CD4-positive, alpha-beta memory T cell (primary cell): Measurements from ENCODE around the gene MUC3A. TPM values are rescaled to one million over a fixed set of nuclear protein-coding genes. Genes with fewer than 3 reads are reported as not detected.
"Not testable (repeated sequence)": the region's sequence is repeated elsewhere in the genome, so short reads cannot be mapped to it uniquely, and the experiment has no call there.

Experiments used
- CTCF ChIA-PET: fragments of 350-600 bp; sonication (Branson Sonifier 250); formaldehyde crosslinking; loops from one replicate; lab custom pipeline; 2021; ENCODE audit warnings: inconsistent platforms; ENCODE audit not compliant: partially characterized antibody; lab: Charles Lee
- POLR2A ChIA-PET: fragments of 350-600 bp; sonication (Branson Sonifier 250); formaldehyde crosslinking; loops from one replicate; lab custom pipeline; 2021; ENCODE audit not compliant: partially characterized antibody; lab: Charles Lee
- DNase-seq, 5 donors: peaks; one replicate each; pipeline versions ENCODE4 v3.0.0 to v3.0.0-alpha.2; 2020 to 2022; ENCODE audit warnings: mixed read lengths in 1 of 5
- H3K27ac ChIP-seq: one replicate; pipeline ENCODE4 v1.7.0; 2013; ENCODE audit warnings: low read depth, low read length
- H3K27me3 ChIP-seq: 2 replicates; pipeline ENCODE4 v1.7.0; 2013; ENCODE audit warnings: mild to moderate bottlenecking, low read length, moderate library complexity; ENCODE audit not compliant: insufficient read depth
- H3K36me3 ChIP-seq: 2 replicates; pipeline ENCODE4 v1.7.0; 2013; ENCODE audit warnings: mild to moderate bottlenecking, low read length, moderate library complexity; ENCODE audit not compliant: insufficient read depth
- H3K4me1 ChIP-seq: 2 replicates; pipeline ENCODE4 v1.7.0; 2013; ENCODE audit warnings: mild to moderate bottlenecking, low read length, moderate library complexity; ENCODE audit not compliant: insufficient read depth
- H3K4me3 ChIP-seq, 2 donors: one replicate each; pipeline ENCODE4 v1.7.0; 2013; ENCODE audit warnings: low read length in 2 of 2, mild to moderate bottlenecking in 1 of 2
- H3K9me3 ChIP-seq, 2 donors: one replicate each; pipeline ENCODE4 v1.7.0; 2013; ENCODE audit warnings: low read length in 2 of 2, control low read depth in 1 of 2; ENCODE audit not compliant: control insufficient read depth in 1 of 2
- H3K27ac Mint-ChIP-seq, 7 donors: one replicate each; pipeline ENCODE4 v1.8.0; 2020 to 2021; ENCODE audit warnings: mixed read lengths in 7 of 7, mild to moderate bottlenecking in 6 of 7, inconsistent platforms in 3 of 7, moderate library complexity in 3 of 7
- H3K27me3 Mint-ChIP-seq, 2 donors: one replicate each; pipeline ENCODE4 v1.8.0; 2020 to 2021; ENCODE audit warnings: mixed read lengths in 2 of 2
- H3K36me3 Mint-ChIP-seq, 2 donors: one replicate each; pipeline ENCODE4 v1.8.0; 2020 to 2021; ENCODE audit warnings: mixed read lengths in 2 of 2, inconsistent platforms in 1 of 2, mild to moderate bottlenecking in 1 of 2
- H3K4me1 Mint-ChIP-seq, 4 donors: one replicate each; pipeline ENCODE4 v1.8.0; 2020 to 2021; ENCODE audit warnings: mixed read lengths in 4 of 4, mild to moderate bottlenecking in 1 of 4
- H3K4me3 Mint-ChIP-seq, 8 donors: one replicate each; pipeline ENCODE4 v1.8.0; 2020 to 2021; ENCODE audit warnings: mixed read lengths in 8 of 8, mild to moderate bottlenecking in 7 of 8, moderate library complexity in 6 of 8, inconsistent platforms in 3 of 8
- H3K9me3 Mint-ChIP-seq, 8 donors: one replicate each; pipeline ENCODE4 v1.8.0; 2020 to 2021; ENCODE audit warnings: mixed read lengths in 8 of 8, mild to moderate bottlenecking in 5 of 8, inconsistent platforms in 3 of 8, moderate library complexity in 1 of 8
- intact Hi-C: fragments of 100-400 bp; cut with micrococcal nuclease; formaldehyde crosslinking; loops from one replicate; pipeline ENCODE4 v1.15.1; 2023
- polyA plus RNA-seq, 2 donors: library from polyadenylated mRNA; unstranded; fragments of 300-500 nt; fragmentation: Illumina TruSeq; gene quantifications; one replicate each; pipeline ENCODE4 v1.2.3, GENCODE V29; 2021
- total RNA-seq, 2 experiments: library from RNA; stranded (reverse); gene quantifications; one replicate each; pipeline ENCODE4 v1.2.3, GENCODE V29; 2021

The MUC3A gene
- total and polyA plus RNA-seq, 4 experiments from 2014 or later = not detected

DNA sequence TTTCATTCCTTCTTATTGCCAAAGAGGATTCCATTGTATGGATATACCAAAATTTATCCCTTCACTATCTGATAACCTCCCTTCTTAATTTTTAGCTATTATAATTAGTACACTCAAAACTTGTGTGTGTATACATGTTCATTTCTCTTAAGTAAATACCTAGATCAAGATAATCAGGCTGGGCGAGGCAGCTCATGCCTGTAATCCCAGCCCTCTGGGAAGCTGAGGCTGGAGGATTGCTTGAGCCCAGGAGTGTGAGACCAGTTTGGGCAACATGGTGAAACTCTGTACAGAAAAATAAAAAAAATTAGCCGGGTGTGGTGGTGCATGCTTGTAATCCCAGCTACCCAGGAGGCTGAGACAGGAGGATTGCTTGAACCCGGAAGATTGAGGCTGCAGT is 37.9 kb upstream of the MUC3A start:
- Histone ChIP-seq H3K27ac (no peak overlapping the region), H3K27me3 (no peaks in the 10 kb centered on the region), H3K36me3 (no peaks in the 10 kb centered on the region), H3K4me1 (no peaks in the 10 kb centered on the region), H3K9me3 (no peaks in the 10 kb centered on the region), H3K4me3 (no peak overlapping the region)
- no peak overlapping the region for H3K27ac Mint-ChIP-seq
- H3K27me3 Mint-ChIP-seq = peaks cover 4% of the 10 kb centered on the region in 2 donors
- no peaks in the 10 kb centered on the region for H3K36me3 Mint-ChIP-seq
- intact Hi-C loops = no loop called here
- H3K4me3 Mint-ChIP-seq = no peak overlapping the region
- ChIA-PET POLR2A (no interaction called here), CTCF (interaction anchor here (0.7 kb wide), 1 partner anchor 995 kb away, joined by 3 read pairs; no protein-coding TSS in a partner anchor)
- no peak for DNase-seq
- H3K9me3 Mint-ChIP-seq = no peaks in the 10 kb centered on the region
- no peaks in the 10 kb centered on the region for H3K4me1 Mint-ChIP-seq

DNA sequence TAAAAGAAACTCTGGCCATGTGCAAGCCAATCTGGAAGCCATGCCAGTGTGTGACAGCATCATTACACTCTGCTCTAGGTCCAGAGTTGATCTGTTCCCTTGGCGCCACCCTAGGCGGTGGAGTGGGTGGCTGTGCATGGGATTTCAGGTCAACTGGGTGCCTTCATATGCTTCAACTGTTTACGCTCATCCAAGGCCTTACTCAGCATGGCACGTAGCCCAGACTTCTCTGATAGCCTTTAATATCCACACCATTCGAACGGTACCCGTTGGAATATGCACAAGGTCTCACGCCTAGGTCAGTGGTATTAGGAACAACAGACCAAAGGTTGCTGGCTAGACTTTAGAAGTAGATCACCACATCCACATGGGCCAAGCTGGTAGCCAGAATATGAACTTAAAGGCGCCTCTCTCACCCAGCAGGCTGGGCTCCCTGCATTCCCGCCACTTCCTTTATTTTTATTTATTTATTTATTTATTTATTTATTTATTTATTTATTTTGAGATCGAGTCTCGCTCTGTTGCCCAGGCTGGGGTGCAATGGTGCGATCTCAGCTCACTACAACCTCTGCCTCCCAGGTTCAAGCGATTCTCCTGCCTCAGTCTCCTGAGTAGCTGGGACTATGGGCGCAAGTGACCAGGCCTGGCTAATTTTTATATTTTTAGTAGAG is 35.0 kb upstream of the MUC3A start:
- Mint-ChIP-seq H3K9me3 (no peaks in the 10 kb centered on the region), H3K4me3 (no peak overlapping the region), H3K4me1 (no peaks in the 10 kb centered on the region), H3K36me3 (no peaks in the 10 kb centered on the region), H3K27me3 (peaks cover 6 to 15% of the 10 kb centered on the region in 2 donors), H3K27ac (no peak overlapping the region)
- no peak overlapping the region for H3K27ac ChIP-seq
- DNase-seq = no peak
- no peaks in the 10 kb centered on the region for H3K27me3 ChIP-seq
- H3K4me1 ChIP-seq = no peaks in the 10 kb centered on the region
- ChIA-PET CTCF (no interaction called here), POLR2A (no interaction called here)
- H3K9me3 ChIP-seq = no peaks in the 10 kb centered on the region
- no peaks in the 10 kb centered on the region for H3K36me3 ChIP-seq
- intact Hi-C loops = no loop called here
- no peak overlapping the region for H3K4me3 ChIP-seq

DNA sequence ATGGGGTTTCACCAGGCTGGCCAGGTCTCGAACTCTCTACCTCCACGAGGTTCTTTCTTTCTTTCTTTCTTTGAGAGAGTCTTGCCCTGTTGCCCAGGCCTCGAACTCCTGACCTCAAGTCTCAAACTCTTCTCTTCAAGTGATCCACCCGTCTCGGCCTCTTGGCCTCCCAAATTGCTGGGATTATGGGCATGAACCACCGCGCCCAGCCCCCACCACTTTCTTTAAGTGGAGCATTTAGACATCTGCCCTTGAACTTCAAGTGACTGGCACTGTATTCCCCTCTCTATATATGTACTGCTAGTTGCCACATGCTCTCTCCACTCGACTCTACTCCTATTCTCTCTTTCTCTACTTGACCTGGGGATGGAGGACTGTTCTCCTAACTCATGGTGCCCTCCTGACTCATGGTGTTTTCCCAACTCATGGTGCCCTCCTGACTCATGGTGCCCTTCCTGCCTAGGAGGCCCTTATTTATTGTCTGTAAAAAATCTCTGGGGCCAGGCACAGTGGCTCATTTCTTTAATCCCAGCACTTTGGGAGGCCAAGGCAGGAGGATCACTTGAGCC is 34.4 kb upstream of the MUC3A start:
- CTCF ChIA-PET = no interaction called here
- Histone ChIP-seq H3K4me3 (no peak overlapping the region), H3K9me3 (no peaks in the 10 kb centered on the region), H3K36me3 (no peaks in the 10 kb centered on the region), H3K27ac (no peak overlapping the region), H3K27me3 (no peaks in the 10 kb centered on the region), H3K4me1 (no peaks in the 10 kb centered on the region)
- peaks cover 6 to 18% of the 10 kb centered on the region in 2 donors for H3K27me3 Mint-ChIP-seq
- POLR2A ChIA-PET = no interaction called here
- H3K4me3 Mint-ChIP-seq = no peak overlapping the region
- H3K9me3 Mint-ChIP-seq = no peaks in the 10 kb centered on the region
- H3K36me3 Mint-ChIP-seq = no peaks in the 10 kb centered on the region
- H3K27ac Mint-ChIP-seq = no peak overlapping the region
- no peak for DNase-seq
- H3K4me1 Mint-ChIP-seq = no peaks in the 10 kb centered on the region
- intact Hi-C loops = no loop called here

DNA sequence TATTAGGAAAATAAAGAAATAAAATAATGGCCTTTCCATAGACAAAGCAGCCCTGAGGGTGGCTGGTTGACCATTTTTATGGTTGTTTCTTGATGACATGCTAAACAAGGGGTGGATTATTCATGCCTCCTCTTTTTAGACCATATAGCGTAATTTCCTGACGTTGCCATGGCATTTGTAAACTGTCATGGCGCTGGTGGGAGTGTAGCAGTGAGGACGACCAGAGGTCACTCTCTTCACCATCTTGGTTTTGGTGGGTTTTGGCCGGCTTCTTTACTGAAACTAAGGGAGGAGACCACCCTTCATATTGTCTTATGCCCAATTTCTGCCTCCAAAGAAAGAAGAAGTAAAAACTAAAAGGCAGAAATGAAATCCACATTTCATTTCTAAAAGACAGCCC is 30.0 kb upstream of the MUC3A start:
- intact Hi-C loops, POLR2A ChIA-PET, H3K9me3 Mint-ChIP-seq, H3K36me3 ChIP-seq, H3K27ac ChIP-seq, H3K9me3 ChIP-seq, H3K4me3 ChIP-seq, CTCF ChIA-PET, H3K27me3 ChIP-seq, H3K4me1 Mint-ChIP-seq, H3K4me1 ChIP-seq, DNase-seq, H3K27ac Mint-ChIP-seq, H3K4me3 Mint-ChIP-seq, H3K36me3 Mint-ChIP-seq: not testable (repeated sequence)
- peaks cover 13 to 40% of the 10 kb centered on the region in 2 donors for H3K27me3 Mint-ChIP-seq

DNA sequence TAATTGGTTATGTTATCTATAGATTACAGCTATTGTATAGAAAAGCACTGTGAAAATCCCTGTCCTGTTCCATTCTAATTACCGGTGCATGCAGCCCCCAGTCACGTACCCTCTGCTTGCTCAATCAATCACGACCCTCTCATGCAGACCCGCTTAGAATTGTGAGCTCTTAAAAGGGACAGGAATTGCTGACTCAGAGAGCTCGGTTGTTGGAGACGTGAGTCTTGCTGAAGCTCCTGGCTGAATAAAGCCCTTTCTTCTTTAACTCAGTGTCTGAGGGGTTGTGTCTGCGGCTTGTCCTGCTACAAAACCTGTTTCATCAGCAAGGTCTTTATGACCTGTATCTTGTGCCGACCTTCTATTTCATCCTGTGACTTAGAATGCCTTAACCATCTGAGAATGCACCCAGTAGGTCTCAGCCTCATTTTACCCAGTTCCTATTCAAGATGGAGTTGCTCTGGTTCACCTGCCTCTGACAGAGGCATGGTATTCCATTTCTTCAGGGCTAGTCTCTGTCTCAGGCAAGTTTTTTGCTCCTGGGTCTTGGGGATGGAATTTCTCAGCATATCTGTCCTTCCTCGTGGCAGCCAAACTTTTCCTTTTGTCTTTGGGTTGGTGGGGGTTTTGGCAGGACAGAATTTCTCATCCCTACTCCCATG is 29.4 kb upstream of the MUC3A start:
- DNase-seq, H3K36me3 ChIP-seq, H3K27ac ChIP-seq, H3K4me1 ChIP-seq, H3K9me3 Mint-ChIP-seq, H3K36me3 Mint-ChIP-seq, POLR2A ChIA-PET, H3K27ac Mint-ChIP-seq, H3K4me1 Mint-ChIP-seq, H3K27me3 ChIP-seq, H3K4me3 Mint-ChIP-seq, CTCF ChIA-PET, H3K9me3 ChIP-seq, H3K4me3 ChIP-seq, intact Hi-C loops: not testable (repeated sequence)
- H3K27me3 Mint-ChIP-seq = peaks cover 13 to 39% of the 10 kb centered on the region in 2 donors

DNA sequence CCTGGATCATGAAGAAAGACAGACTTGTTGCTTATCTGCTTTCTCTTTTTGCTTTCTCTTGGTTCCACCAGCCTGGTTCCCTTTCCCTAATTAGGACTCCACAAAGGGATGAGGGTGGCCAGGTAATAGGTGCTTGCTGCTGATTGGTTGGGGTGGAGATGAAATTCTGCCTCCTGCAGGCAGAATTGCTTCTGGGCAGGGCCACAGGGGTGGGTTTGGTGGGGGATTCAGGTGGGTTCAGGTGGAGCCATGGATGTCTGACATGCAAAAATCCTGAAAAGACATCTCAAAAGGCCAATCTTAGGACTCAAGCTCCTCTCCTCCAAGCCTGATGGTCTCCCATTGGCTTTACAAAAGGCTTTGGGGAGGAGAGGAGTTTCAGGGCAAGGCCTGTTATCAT is 28.3 kb upstream of the MUC3A start:
- H3K4me1 ChIP-seq = no peaks in the 10 kb centered on the region
- H3K27me3 ChIP-seq = no peaks in the 10 kb centered on the region
- H3K4me3 ChIP-seq = no peak overlapping the region
- POLR2A ChIA-PET = no interaction called here
- no peaks in the 10 kb centered on the region for H3K36me3 ChIP-seq
- H3K27me3 Mint-ChIP-seq = peaks cover 13 to 36% of the 10 kb centered on the region in 2 donors
- no peak overlapping the region for H3K27ac Mint-ChIP-seq
- no peaks in the 10 kb centered on the region for H3K9me3 Mint-ChIP-seq
- no peaks in the 10 kb centered on the region for H3K9me3 ChIP-seq
- no peak overlapping the region for H3K27ac ChIP-seq
- intact Hi-C loops = no loop called here
- no peak for DNase-seq
- no peak overlapping the region for H3K4me3 Mint-ChIP-seq
- H3K4me1 Mint-ChIP-seq = peaks cover 0 to 3% (median 0%) of the 10 kb centered on the region in 4 donors
- CTCF ChIA-PET = no interaction called here
- no peaks in the 10 kb centered on the region for H3K36me3 Mint-ChIP-seq

DNA sequence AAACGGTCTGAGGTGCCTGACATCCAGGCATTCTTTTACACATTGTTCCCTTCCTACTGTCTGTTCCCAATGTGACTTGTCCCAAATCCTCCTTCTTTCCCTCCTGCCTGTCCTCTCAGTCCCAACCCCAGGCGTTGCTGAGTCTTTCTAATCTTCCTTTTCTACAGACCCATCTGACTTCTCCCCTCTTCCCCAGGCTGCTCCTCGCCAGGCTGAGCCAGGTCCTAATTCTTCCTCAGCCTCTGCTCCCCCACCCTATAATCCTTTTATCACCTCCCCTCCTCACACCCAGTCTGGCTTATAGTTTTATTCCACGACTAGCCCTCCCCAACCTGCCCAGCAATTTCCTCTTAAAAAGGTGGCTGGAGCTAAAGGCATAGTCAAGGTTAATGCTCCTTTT is 25.7 kb upstream of the MUC3A start:
- H3K4me3 Mint-ChIP-seq, H3K27ac Mint-ChIP-seq, DNase-seq, H3K9me3 ChIP-seq, H3K4me3 ChIP-seq, POLR2A ChIA-PET, CTCF ChIA-PET, H3K9me3 Mint-ChIP-seq, H3K27ac ChIP-seq, H3K4me1 ChIP-seq, H3K36me3 Mint-ChIP-seq, H3K27me3 ChIP-seq, intact Hi-C loops, H3K4me1 Mint-ChIP-seq, H3K36me3 ChIP-seq: not testable (repeated sequence)
- H3K27me3 Mint-ChIP-seq = peaks cover 11 to 28% of the 10 kb centered on the region in 2 donors
